Measurements from ENCODE around the gene ZMAT5.

The ZMAT5 gene

DNA sequence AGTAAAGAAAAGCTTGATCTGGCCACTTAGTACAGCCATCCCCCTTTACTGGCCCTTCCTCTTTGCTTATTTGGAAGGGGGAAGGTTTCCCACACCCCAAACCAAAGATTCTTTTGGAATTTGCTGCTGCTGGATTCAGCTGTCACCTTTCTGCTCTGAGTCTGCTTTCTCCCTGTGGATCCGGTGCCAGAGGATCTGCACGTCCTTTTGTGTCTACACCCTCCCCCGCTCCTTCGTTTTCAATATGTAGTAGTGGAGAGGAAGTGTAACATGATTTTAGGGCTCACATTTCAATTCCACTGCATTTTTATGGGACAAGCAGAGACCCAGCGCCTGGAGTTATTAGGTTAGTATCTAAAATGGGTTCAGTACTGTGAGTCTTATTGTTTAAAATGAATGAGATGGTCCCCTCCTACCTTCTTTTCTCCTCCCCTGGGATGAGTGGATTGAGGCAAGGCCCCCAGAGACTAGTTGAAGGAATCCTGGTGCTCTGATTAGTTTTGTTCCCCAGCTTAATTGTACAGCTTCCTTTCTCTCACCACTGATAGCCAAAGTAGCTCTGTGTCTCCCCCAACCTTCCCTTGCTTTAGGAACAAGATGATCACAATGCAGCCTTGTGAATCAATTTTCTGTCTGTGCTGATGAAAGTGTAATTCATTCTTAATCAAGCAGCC, 77.5 kb downstream of the ZMAT5 start:
- Histone ChIP-seq H3K36me3 (ENCODE audit: control insufficient read depth, insufficient read depth, low read length) (peaks cover 3% of the 10 kb centered on the region), H3K4me1 (ENCODE audit: control insufficient read depth, insufficient read depth, low read length) (peaks cover 37% of the 10 kb centered on the region), H3K4me3 (ENCODE audit: low read depth, low read length) (no peak overlapping the region), H3K9ac (ENCODE audit: low read depth, low read length) (no peak overlapping the region), H3K9me3 (ENCODE audit: control insufficient read depth, insufficient read depth, low read length) (no peaks in the 10 kb centered on the region), H3K27me3 (ENCODE audit: control insufficient read depth, insufficient read depth, low read length) (no peaks in the 10 kb centered on the region)

- H3K4me3 ChIP-seq (ENCODE audit: low read depth, low read length) = no peak overlapping the region
These were observed 82.6 kb downstream of the ZMAT5 start for GRCh38 chr22:29684244-29684643.

GRCh38 chr22:29683536-29683935, 83.3 kb downstream of the ZMAT5 start:
- H3K9me3 ChIP-seq (ENCODE audit: control insufficient read depth, insufficient read depth, low read length) = no peaks in the 10 kb centered on the region
- H3K27me3 ChIP-seq (ENCODE audit: control insufficient read depth, insufficient read depth, low read length) = no peaks in the 10 kb centered on the region
- peaks cover 13% of the 10 kb centered on the region for H3K36me3 ChIP-seq (ENCODE audit: control insufficient read depth, insufficient read depth, low read length)
- H3K9ac ChIP-seq (ENCODE audit: low read depth, low read length) = no peak overlapping the region
- no peaks in the 10 kb centered on the region for H3K4me1 ChIP-seq (ENCODE audit: control insufficient read depth, insufficient read depth, low read length)
- H3K4me3 ChIP-seq (ENCODE audit: low read depth, low read length) = no peak overlapping the region

More at GRCh38 chr22:29684244-29684643, 82.6 kb downstream of the ZMAT5 start:
- H3K9me3 ChIP-seq (ENCODE audit: control insufficient read depth, insufficient read depth, low read length) = no peaks in the 10 kb centered on the region
- peaks cover 12% of the 10 kb centered on the region for H3K36me3 ChIP-seq (ENCODE audit: control insufficient read depth, insufficient read depth, low read length)
- H3K4me1 ChIP-seq (ENCODE audit: control insufficient read depth, insufficient read depth, low read length) = peaks cover 2% of the 10 kb centered on the region
- no peak overlapping the region for H3K9ac ChIP-seq (ENCODE audit: low read depth, low read length)
- no peaks in the 10 kb centered on the region for H3K27me3 ChIP-seq (ENCODE audit: control insufficient read depth, insufficient read depth, low read length)
